ENCODE measurements around the gene DAO. TPM values are rescaled to one million over a fixed set of nuclear protein-coding genes. Genes with fewer than 3 reads are reported as not detected.

DAO gene
- total RNA-seq, 1 donor from 2014 or later: not detected

GRCh38 chr12:108875280-108875679, 4.6 kb upstream of the DAO start:
- no peak for DNase-seq (ENCODE audit: low spot score)

GRCh38 chr12:108875682-108876361, 4.1 kb upstream of the DAO start:
- DNase-seq (ENCODE audit: low spot score): no peak

GRCh38 chr12:108876550-108876949, 3.3 kb upstream of the DAO start:
- no peak for DNase-seq (ENCODE audit: low spot score)

GRCh38 chr12:108881953-108882352, 2.1 kb downstream of the DAO start:
- DNase-seq (ENCODE audit: low spot score): no peak

GRCh38 chr12:108884116-108885012, 4.5 kb downstream of the DAO start:
- DNase-seq (ENCODE audit: low spot score): no peak

- DNase-seq (ENCODE audit: low spot score): no peak
Measured at GRCh38 chr12:108886873-108887629, 7.2 kb downstream of the DAO start.

- no peak for DNase-seq (ENCODE audit: low spot score)
Measured at GRCh38 chr12:108888031-108888430, 8.1 kb downstream of the DAO start.

- no peak for DNase-seq (ENCODE audit: low spot score)
Measured at GRCh38 chr12:108890208-108890607, 10.3 kb downstream of the DAO start.

GRCh38 chr12:108895220-108895802, 15.4 kb downstream of the DAO start:
- DNase-seq (ENCODE audit: low spot score): no peak

- no peak for DNase-seq (ENCODE audit: low spot score)
Measured at GRCh38 chr12:108896336-108896735, 16.4 kb downstream of the DAO start.

GRCh38 chr12:108896817-108897216, 16.9 kb downstream of the DAO start:
- no peak for DNase-seq (ENCODE audit: low spot score)

GRCh38 chr12:108899145-108899544, 19.3 kb downstream of the DAO start:
- DNase-seq (ENCODE audit: low spot score): no peak

GRCh38 chr12:108905725-108906124, 25.8 kb downstream of the DAO start:
- no peak for DNase-seq (ENCODE audit: low spot score)

GRCh38 chr12:108906971-108907370, 27.1 kb downstream of the DAO start:
- DNase-seq (ENCODE audit: low spot score): no peak

- DNase-seq (ENCODE audit: low spot score): no peak
Measured at GRCh38 chr12:108907839-108908351, 28.0 kb downstream of the DAO start.

- DNase-seq (ENCODE audit: low spot score): no peak
Measured at GRCh38 chr12:108910336-108910735, 30.4 kb downstream of the DAO start.

GRCh38 chr12:108911915-108912314, 32.0 kb downstream of the DAO start:
- no peak for DNase-seq (ENCODE audit: low spot score)

GRCh38 chr12:108912361-108912760, 32.5 kb downstream of the DAO start:
- no peak for DNase-seq (ENCODE audit: low spot score)

GRCh38 chr12:108914121-108914531, 34.2 kb downstream of the DAO start:
- no peak for DNase-seq (ENCODE audit: low spot score)

- no peak for DNase-seq (ENCODE audit: low spot score)
Measured at GRCh38 chr12:108915632-108916133, 35.8 kb downstream of the DAO start.

- DNase-seq (ENCODE audit: low spot score): no peak
Measured at GRCh38 chr12:108916336-108916735, 36.4 kb downstream of the DAO start.

Measured in mesenteric fat pad (tissue), 1 donor.